Stomach smooth muscle (tissue), 2 donors: Measurements from ENCODE around the gene SPATA31C1.

ENCODE experiments used
- H3K27ac ChIP-seq: one replicate; pipeline ENCODE4 v1.7.0; 2013; ENCODE audit warnings: mild to moderate bottlenecking, low read length, inconsistent platforms
- H3K27me3 ChIP-seq, 2 donors: one replicate each; pipeline ENCODE4 v1.7.0; 2013; ENCODE audit warnings: low read length in 2 of 2; ENCODE audit not compliant: insufficient read depth in 2 of 2, control insufficient read depth in 1 of 2
- H3K36me3 ChIP-seq, 2 donors: one replicate each; pipeline ENCODE4 v1.7.0; 2013; ENCODE audit warnings: low read length in 2 of 2; ENCODE audit not compliant: control insufficient read depth in 2 of 2, insufficient read depth in 2 of 2
- H3K4me1 ChIP-seq: one replicate; pipeline ENCODE4 v1.7.0; 2013; ENCODE audit warnings: low read length; ENCODE audit not compliant: control insufficient read depth, insufficient read depth
- H3K4me3 ChIP-seq, 2 donors: one replicate each; pipeline ENCODE4 v1.7.0; 2013; ENCODE audit warnings: low read length in 2 of 2
- H3K9ac ChIP-seq, 2 donors: one replicate each; pipeline ENCODE4 v1.7.0; 2013; ENCODE audit warnings: low read length in 2 of 2, mild to moderate bottlenecking in 1 of 2
- H3K9me3 ChIP-seq, 2 donors: one replicate each; pipeline ENCODE4 v1.7.0; 2013; ENCODE audit warnings: low read length in 2 of 2; ENCODE audit not compliant: control insufficient read depth in 2 of 2
- donor health status: healthy.
- donor health status: Pancreatic carcinoma.

The SPATA31C1 gene

GRCh38 chr9:87963770-87964169 lies 46.0 kb downstream of the SPATA31C1 start:
- Histone ChIP-seq H3K9me3 (no peaks in the 10 kb centered on the region), H3K4me1 (no peaks in the 10 kb centered on the region), H3K9ac (no peak overlapping the region), H3K36me3 (peaks cover 14 to 15% of the 10 kb centered on the region in 2 donors), H3K4me3 (no peak overlapping the region), H3K27me3 (no peaks in the 10 kb centered on the region), H3K27ac (no peak overlapping the region)

DNA sequence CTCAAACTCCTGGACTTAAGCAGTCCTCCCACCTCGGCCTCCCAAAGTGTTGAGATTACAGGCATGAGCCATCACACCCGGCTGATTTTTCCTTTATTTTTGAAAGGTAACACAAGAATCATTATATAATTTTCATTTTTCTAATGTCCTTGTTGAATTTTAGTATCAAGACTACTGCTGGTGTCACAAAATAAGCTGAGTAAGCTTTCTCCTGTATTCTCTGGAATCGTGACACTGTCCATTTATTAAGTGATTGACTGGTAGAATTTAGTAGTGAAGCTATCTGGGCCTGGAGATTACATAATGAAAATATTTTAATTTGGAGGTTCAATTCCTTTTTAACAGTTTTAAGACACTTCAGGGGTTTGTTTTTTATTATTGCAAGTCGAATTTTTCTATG lies 47.1 kb downstream of the SPATA31C1 start:
- Histone ChIP-seq H3K27me3 (no peaks in the 10 kb centered on the region), H3K9ac (no peak overlapping the region), H3K4me3 (no peak overlapping the region), H3K4me1 (no peaks in the 10 kb centered on the region), H3K27ac (no peak overlapping the region), H3K9me3 (no peaks in the 10 kb centered on the region), H3K36me3 (peaks cover 19 to 21% of the 10 kb centered on the region in 2 donors)

DNA sequence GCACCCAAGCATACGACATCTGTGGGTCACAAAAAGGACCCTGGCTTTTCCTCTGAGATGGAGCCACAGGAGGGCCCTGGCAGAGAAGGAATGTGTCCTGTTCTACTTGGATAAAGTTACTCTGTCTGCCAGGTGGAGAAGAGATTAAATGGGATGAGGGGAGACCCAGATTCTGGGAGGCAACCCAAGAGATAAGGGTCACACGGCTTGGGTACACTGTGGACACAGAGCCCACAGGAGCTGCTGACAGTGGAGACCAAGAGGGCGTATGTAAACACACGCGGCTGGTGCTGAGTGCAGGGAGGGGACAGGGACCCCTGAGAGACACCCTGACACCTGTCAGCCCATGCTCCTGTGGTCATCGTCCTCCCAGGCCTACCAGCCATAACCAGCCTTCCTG lies 50.4 kb downstream of the SPATA31C1 start:
- Histone ChIP-seq H3K36me3 (peaks cover 19 to 25% of the 10 kb centered on the region in 2 donors), H3K4me1 (peaks cover 3% of the 10 kb centered on the region)

GRCh38 chr9:87970602-87971001 lies 52.8 kb downstream of the SPATA31C1 start:
- Histone ChIP-seq H3K27me3 (no peaks in the 10 kb centered on the region), H3K36me3 (peaks cover 19 to 25% of the 10 kb centered on the region in 2 donors), H3K4me3 (no peak overlapping the region), H3K27ac (no peak overlapping the region), H3K4me1 (peaks cover 20% of the 10 kb centered on the region), H3K9ac (no peak overlapping the region), H3K9me3 (no peaks in the 10 kb centered on the region)

More for the DNA sequence above, 50.4 kb downstream of the SPATA31C1 start:
- Histone ChIP-seq H3K4me3 (no peak overlapping the region), H3K9ac (no peak overlapping the region), H3K27ac (no peak overlapping the region), H3K27me3 (no peaks in the 10 kb centered on the region), H3K9me3 (no peaks in the 10 kb centered on the region)

- no peaks in the 10 kb centered on the region for H3K9me3 ChIP-seq
- H3K27ac ChIP-seq = peak overlapping the region; percentile 62
- no peaks in the 10 kb centered on the region for H3K27me3 ChIP-seq
- peak overlapping the region; percentile 13 to 69 for H3K9ac ChIP-seq
- peak overlapping the region; percentile 73 to 90 for H3K4me3 ChIP-seq
- H3K36me3 ChIP-seq = peaks cover 8 to 14% of the 10 kb centered on the region in 2 donors
- H3K4me1 ChIP-seq = peaks cover 20% of the 10 kb centered on the region
These were observed 55.4 kb downstream of the SPATA31C1 start for GRCh38 chr9:87973122-87973521.
